Astrocyte (in vitro differentiated cells and primary cell): ENCODE data around the gene NAV2.

ENCODE experiments used
- EZH2 ChIP-seq: IDR thresholded peaks from 2 replicates; pipeline ENCODE4 v1.6.1; 2012; ENCODE audit warnings: mild to moderate bottlenecking, low read length, inconsistent platforms; ENCODE audit not compliant: insufficient read depth
- TF ChIP-seq, protein P1 (sequence below): IDR thresholded peaks from 2 replicates; pipeline ENCODE4 v1.5.1; 2011; ENCODE audit warnings: low read depth, mild to moderate bottlenecking, inconsistent platforms, low read length, moderate library complexity; ENCODE audit not compliant: insufficient read depth

DNA sequence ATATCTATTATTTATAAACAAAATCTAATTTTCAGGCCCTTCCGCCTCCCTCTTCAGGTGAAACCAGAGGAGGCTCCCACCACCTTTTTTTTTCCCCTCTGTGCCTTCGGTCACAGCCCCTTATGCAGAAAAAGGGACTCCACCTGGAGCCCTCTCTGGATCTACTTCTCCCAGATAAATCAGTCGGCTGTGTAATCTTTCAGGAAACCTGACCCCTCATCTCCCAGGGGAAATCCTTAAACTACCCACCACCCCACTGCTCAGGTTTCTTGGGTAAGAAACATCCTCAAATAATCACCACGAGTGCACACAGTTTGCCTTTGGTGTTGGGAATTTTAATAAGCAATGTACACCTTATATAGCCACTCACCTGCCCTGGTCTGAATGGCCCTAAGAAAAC is 104.2 kb downstream of the NAV2 start:
- TF ChIP-seq, protein P1, sequence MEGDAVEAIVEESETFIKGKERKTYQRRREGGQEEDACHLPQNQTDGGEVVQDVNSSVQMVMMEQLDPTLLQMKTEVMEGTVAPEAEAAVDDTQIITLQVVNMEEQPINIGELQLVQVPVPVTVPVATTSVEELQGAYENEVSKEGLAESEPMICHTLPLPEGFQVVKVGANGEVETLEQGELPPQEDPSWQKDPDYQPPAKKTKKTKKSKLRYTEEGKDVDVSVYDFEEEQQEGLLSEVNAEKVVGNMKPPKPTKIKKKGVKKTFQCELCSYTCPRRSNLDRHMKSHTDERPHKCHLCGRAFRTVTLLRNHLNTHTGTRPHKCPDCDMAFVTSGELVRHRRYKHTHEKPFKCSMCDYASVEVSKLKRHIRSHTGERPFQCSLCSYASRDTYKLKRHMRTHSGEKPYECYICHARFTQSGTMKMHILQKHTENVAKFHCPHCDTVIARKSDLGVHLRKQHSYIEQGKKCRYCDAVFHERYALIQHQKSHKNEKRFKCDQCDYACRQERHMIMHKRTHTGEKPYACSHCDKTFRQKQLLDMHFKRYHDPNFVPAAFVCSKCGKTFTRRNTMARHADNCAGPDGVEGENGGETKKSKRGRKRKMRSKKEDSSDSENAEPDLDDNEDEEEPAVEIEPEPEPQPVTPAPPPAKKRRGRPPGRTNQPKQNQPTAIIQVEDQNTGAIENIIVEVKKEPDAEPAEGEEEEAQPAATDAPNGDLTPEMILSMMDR = no peak
- TF ChIP-seq EZH2 = no peak
